HepG2 (cell line): ENCODE measurements around the gene SFTPB. TPM values are rescaled to one million over a fixed set of nuclear protein-coding genes. Genes with fewer than 3 reads are reported as not detected.

Source experiments
- ATAC-seq: fragments of 200-7000 bp; cut with Tn5 transposase; 3 replicates; pipeline ENCODE4 v1.9.1; 2020; ENCODE audit warnings: mild to moderate bottlenecking, moderate library complexity
- BruUV-seq: library from RNA; stranded (reverse); fragments of 400-500 nt; replicated peaks from 2 replicates; lab custom pipeline; 2021; lab: Mats Ljungman, UMichigan
- CTCF ChIA-PET: fragments of 300-600 bp; formaldehyde crosslinking; extraction: SDS; loops from one replicate; lab custom pipeline; 2021; ENCODE audit warnings: low total read pairs, inconsistent platforms, low intra/inter-chr PET ratio; lab: Yijun Ruan, JAX
- POLR2A ChIA-PET: fragments of 350-600 bp; sonication (Branson Sonifier 250); formaldehyde crosslinking; loops from one replicate; lab custom pipeline; 2020; ENCODE audit warnings: antibody characterized with exemption, inconsistent platforms; lab: Yijun Ruan, JAX
- DNase-seq: peaks from one replicate; pipeline ENCODE4 v3.0.0-alpha.2; 2015; ENCODE audit warnings: low spot score
- FAIRE-seq: peaks from 3 replicates; lab custom pipeline; 2011; peaks lifted over from hg19 to GRCh38; lab: Jason Lieb, UNC
- H2AFZ ChIP-seq: one replicate; pipeline ENCODE4 v1.6.1; 2011; ENCODE audit warnings: low read length, inconsistent platforms
- H3K27ac ChIP-seq: fragments of 300-600 bp; 3 replicates; pipeline ENCODE4 v1.8.0; 2011; ENCODE audit warnings: mixed run types, mild to moderate bottlenecking, mixed read lengths, low read length, inconsistent platforms; ENCODE audit not compliant: insufficient read depth; ENCODE audit errors: extremely low read length
- H3K27me3 ChIP-seq, 2 experiments: fragments of 200-600 bp in 1 of 2; 2 replicates in 1 of 2; 3 replicates in 1 of 2; pipeline versions ENCODE4 v1.6.0 to v1.8.0; 2011; ENCODE audit warnings: low read length in 2 of 2, mild to moderate bottlenecking in 2 of 2, moderate library complexity in 2 of 2, inconsistent platforms in 1 of 2; ENCODE audit not compliant: insufficient read depth in 2 of 2, control insufficient read depth in 1 of 2
- H3K36me3 ChIP-seq, 2 experiments: fragments of 200-600 bp in 1 of 2; replicated peaks in 1 of 2; 2 replicates in 1 of 2; 3 replicates in 1 of 2; pipeline versions ENCODE4 v1.5.1 to v1.8.0; 2011; ENCODE audit warnings: low read length in 2 of 2, inconsistent platforms in 1 of 2; ENCODE audit not compliant: insufficient read depth in 2 of 2, control insufficient read depth in 1 of 2
- H3K4me1 ChIP-seq: 2 replicates; pipeline ENCODE4 v1.5.1; 2012; ENCODE audit warnings: low read length, inconsistent platforms; ENCODE audit not compliant: insufficient read depth
- H3K4me2 ChIP-seq: 2 replicates; pipeline ENCODE4 v1.6.0; 2011; ENCODE audit warnings: low read depth, low read length, inconsistent platforms
- H3K4me3 ChIP-seq, 3 experiments: fragments of 200-600 bp in 1 of 3; sonication (generic), shearing (Covaris generic) in 1 of 3; replicated peaks in 1 of 3; 2 replicates each; pipeline ENCODE4 v1.5.1; 2011 to 2016; ENCODE audit warnings: low read length in 3 of 3, inconsistent platforms in 2 of 3, low read depth in 2 of 3, mild to moderate bottlenecking in 2 of 3, control low read depth in 1 of 3, mixed read lengths in 1 of 3; ENCODE audit not compliant: insufficient read depth in 1 of 3
- H3K79me2 ChIP-seq: one replicate; pipeline ENCODE4 v1.6.1; 2011; ENCODE audit warnings: low read length, inconsistent platforms; ENCODE audit not compliant: insufficient read depth
- H3K9ac ChIP-seq: 2 replicates; pipeline ENCODE4 v1.6.0; 2011; ENCODE audit warnings: mild to moderate bottlenecking, low read depth, low read length, inconsistent platforms; ENCODE audit not compliant: insufficient read depth
- H3K9me3 ChIP-seq: 2 replicates; pipeline ENCODE4 v1.5.1; 2012; ENCODE audit warnings: mild to moderate bottlenecking, low read length
- H4K20me1 ChIP-seq: 2 replicates; pipeline ENCODE4 v1.6.0; 2011; ENCODE audit warnings: inconsistent platforms, mild to moderate bottlenecking, low read length, moderate library complexity; ENCODE audit not compliant: insufficient read depth
- AKAP8 ChIP-seq: sonication (generic); formaldehyde crosslinking; IDR thresholded peaks from 2 replicates; pipeline ENCODE4 v1.5.1; 2020; ENCODE audit warnings: mild to moderate bottlenecking, missing genetic modification reagents
- ETV6 ChIP-seq: sonication (generic); formaldehyde crosslinking; conservative IDR thresholded peaks from 2 replicates; pipeline ENCODE4 v1.4.0; 2020; ENCODE audit warnings: missing genetic modification reagents
- HHEX ChIP-seq: IDR thresholded peaks from 2 replicates; pipeline ENCODE4 v1.6.1; 2016; ENCODE audit warnings: control low read depth
- KLF9 ChIP-seq: IDR thresholded peaks from 2 replicates; pipeline ENCODE4 v1.6.1; 2016; ENCODE audit warnings: low read depth
- MAZ ChIP-seq, 2 experiments: sonication (generic) in 1 of 2; formaldehyde crosslinking in 1 of 2; IDR thresholded peaks; 2 replicates each; pipeline versions ENCODE4 v1.5.0 to v1.6.1; 2012 to 2020; ENCODE audit warnings: low read depth in 2 of 2, mild to moderate bottlenecking in 2 of 2, borderline replicate concordance in 1 of 2, improper control_type of control experiment in 1 of 2, low read length in 1 of 2, missing genetic modification reagents in 1 of 2, moderate library complexity in 1 of 2
- MZF1 ChIP-seq: sonication (generic); formaldehyde crosslinking; IDR thresholded peaks from 2 replicates; pipeline ENCODE4 v1.8.1; 2023; ENCODE audit warnings: mild to moderate bottlenecking, missing genetic modification reagents, borderline replicate concordance
- NPAS2 ChIP-seq: sonication (generic); formaldehyde crosslinking; IDR thresholded peaks from 2 replicates; pipeline ENCODE4 v1.8.0; 2022; ENCODE audit warnings: mild to moderate bottlenecking, missing genetic modification reagents, borderline replicate concordance
- PLRG1 ChIP-seq: fragments of 450-650 bp; conservative IDR thresholded peaks from 2 replicates; pipeline ENCODE4 v1.6.1; 2016
- RAD21 ChIP-seq: fragments of 450-650 bp; formaldehyde crosslinking; IDR thresholded peaks from 2 replicates; pipeline ENCODE4 v1.5.0; 2020; ENCODE audit warnings: mild to moderate bottlenecking
- RARG ChIP-seq: sonication (generic); formaldehyde crosslinking; IDR thresholded peaks from 2 replicates; pipeline ENCODE4 v1.4.0; 2020; ENCODE audit warnings: low read depth, mild to moderate bottlenecking, missing genetic modification reagents
- ZBTB1 ChIP-seq: sonication (generic); formaldehyde crosslinking; IDR thresholded peaks from 2 replicates; pipeline ENCODE4 v1.4.0; 2020; ENCODE audit warnings: missing genetic modification reagents, borderline replicate concordance
- ZFP62 ChIP-seq: sonication (generic); formaldehyde crosslinking; IDR thresholded peaks from 2 replicates; pipeline ENCODE4 v1.4.0; 2020; ENCODE audit warnings: missing genetic modification reagents
- ZNF230 ChIP-seq: sonication (generic); formaldehyde crosslinking; IDR thresholded peaks from 2 replicates; pipeline ENCODE4 v1.4.0; 2020; ENCODE audit warnings: mild to moderate bottlenecking, missing genetic modification reagents
- ZNF234 ChIP-seq: sonication (generic); formaldehyde crosslinking; conservative IDR thresholded peaks from 2 replicates; pipeline ENCODE4 v1.5.1; 2020; ENCODE audit warnings: mild to moderate bottlenecking, missing genetic modification reagents
- WGBS: methylation state at CpG from one replicate; pipeline ENCODE4 v1.1.6; 2017; ENCODE audit warnings: low lambda C conversion rate; 5-methylcytosine and 5-hydroxymethylcytosine counted together
- in situ Hi-C: cut with HindIII; loops from 2 replicates; pipeline ENCODE4 v1.10.0; 2017; ENCODE audit warnings: low pct_unique_long_range_greater_than_20kb; ENCODE audit not compliant: extremely low pct_ligation_motif_present
- intact Hi-C: fragments of 100-400 bp; cut with micrococcal nuclease; formaldehyde crosslinking; loops from one replicate; pipeline ENCODE4 v1.10.0; 2022; ENCODE audit not compliant: unreplicated experiment
- polyA plus RNA-seq, 8 experiments: library from polyadenylated mRNA; depleted of rRNA in 3 of 8; stranded (reverse) in 7 of 8; unstranded in 1 of 8; fragments of >200 nt; fragmentation: Illumina TruSeq in 4 of 8; extraction: Trizol in 4 of 8; gene quantifications; 2 replicates each; pipeline versions ENCODE4 v1.2.1 to v1.2.3, GENCODE V29; 2011 to 2016; ENCODE audit warnings: low read depth in 4 of 8, missing spikeins in 1 of 8, mixed read lengths in 1 of 8; ENCODE audit not compliant: insufficient read depth in 1 of 8
- total RNA-seq, 5 experiments: library from RNA; depleted of rRNA; stranded (reverse); fragments of >200 nt; fragmentation: Illumina TruSeq; extraction: Trizol; gene quantifications; 2 replicates each; pipeline ENCODE4 v1.2.3, GENCODE V29; 2016; ENCODE audit warnings: low read depth in 1 of 5
- TF ChIP-seq, protein P1 (sequence below): sonication (generic); formaldehyde crosslinking; IDR thresholded peaks from 2 replicates; pipeline ENCODE4 v1.8.1; 2023; ENCODE audit warnings: mild to moderate bottlenecking, missing genetic modification reagents
- TF ChIP-seq, protein P2 (sequence below): sonication (generic); formaldehyde crosslinking; conservative IDR thresholded peaks from 2 replicates; pipeline ENCODE4 v1.4.0; 2020; ENCODE audit warnings: missing genetic modification reagents

Gene SFTPB
- total and polyA plus RNA-seq, 2 of the 13 experiments (the other 11 are each of a cell fraction or from before 2014, with no cell fraction given) = not detected

DNA sequence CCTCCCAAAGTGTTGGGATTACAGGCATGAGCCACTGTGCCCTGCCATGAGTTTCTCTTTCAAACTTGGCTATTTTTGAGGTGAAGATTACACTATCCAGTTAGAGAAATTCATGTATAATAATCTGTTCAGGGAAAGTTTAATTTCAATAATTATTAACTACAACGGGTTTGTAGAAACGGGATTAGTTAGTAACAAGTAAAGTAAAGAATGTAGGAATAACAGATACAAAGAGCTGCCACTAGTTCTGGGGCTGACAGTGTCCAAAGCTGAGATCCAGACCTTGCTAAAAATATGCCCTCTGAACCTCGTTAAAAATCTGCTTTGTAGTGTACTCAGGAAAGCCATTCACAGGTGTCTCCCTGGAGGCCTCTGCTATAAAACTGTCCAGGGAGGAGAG, 16.9 kb downstream of the SFTPB start:
- intact Hi-C loops (no loop called here), in situ Hi-C loops (no loop called here)
- H3K27ac ChIP-seq = no peak overlapping the region
- ChIA-PET POLR2A (no interaction called here), CTCF (no interaction called here)
- H3K4me3 ChIP-seq = no peak overlapping the region
- H3K9ac ChIP-seq = no peak overlapping the region
- no peak for DNase-seq
- no peaks in the 10 kb centered on the region for H3K4me1 ChIP-seq
- H3K79me2 ChIP-seq = no peaks in the 10 kb centered on the region
- TF ChIP-seq MZF1 (no peak), MAZ (IDR thresholded peaks at IDR 0.05; ENCODE audit: borderline replicate concordance, low read depth, low read length) (no peak), MAZ (CRISPR knock-in tag; IDR thresholded peaks at IDR 0.05; ENCODE audit: low read depth) (no peak), HHEX (CRISPR knock-in tag) (no peak), ZFP62 (CRISPR knock-in tag) (no peak), ETV6 (no peak), RAD21 (CRISPR knock-in tag) (no peak), NPAS2 (no peak), RARG (CRISPR knock-in tag) (no peak), ZBTB1 (no peak), KLF9 (no peak), PLRG1 (no peak), AKAP8 (CRISPR knock-in tag) (no peak), ZNF234 (no peak), ZNF230 (CRISPR knock-in tag) (no peak)
- TF ChIP-seq, protein P1, sequence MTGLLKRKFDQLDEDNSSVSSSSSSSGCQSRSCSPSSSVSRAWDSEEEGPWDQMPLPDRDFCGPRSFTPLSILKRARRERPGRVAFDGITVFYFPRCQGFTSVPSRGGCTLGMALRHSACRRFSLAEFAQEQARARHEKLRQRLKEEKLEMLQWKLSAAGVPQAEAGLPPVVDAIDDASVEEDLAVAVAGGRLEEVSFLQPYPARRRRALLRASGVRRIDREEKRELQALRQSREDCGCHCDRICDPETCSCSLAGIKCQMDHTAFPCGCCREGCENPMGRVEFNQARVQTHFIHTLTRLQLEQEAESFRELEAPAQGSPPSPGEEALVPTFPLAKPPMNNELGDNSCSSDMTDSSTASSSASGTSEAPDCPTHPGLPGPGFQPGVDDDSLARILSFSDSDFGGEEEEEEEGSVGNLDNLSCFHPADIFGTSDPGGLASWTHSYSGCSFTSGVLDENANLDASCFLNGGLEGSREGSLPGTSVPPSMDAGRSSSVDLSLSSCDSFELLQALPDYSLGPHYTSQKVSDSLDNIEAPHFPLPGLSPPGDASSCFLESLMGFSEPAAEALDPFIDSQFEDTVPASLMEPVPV (CRISPR knock-in tag) = no peak
- TF ChIP-seq, protein P2, sequence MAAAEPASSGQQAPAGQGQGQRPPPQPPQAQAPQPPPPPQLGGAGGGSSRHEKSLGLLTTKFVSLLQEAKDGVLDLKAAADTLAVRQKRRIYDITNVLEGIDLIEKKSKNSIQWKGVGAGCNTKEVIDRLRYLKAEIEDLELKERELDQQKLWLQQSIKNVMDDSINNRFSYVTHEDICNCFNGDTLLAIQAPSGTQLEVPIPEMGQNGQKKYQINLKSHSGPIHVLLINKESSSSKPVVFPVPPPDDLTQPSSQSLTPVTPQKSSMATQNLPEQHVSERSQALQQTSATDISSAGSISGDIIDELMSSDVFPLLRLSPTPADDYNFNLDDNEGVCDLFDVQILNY (CRISPR knock-in tag) = no peak
- WGBS = 90% methylated on average over 3 of the region's 3 CpGs
- H3K9me3 ChIP-seq = no peaks in the 10 kb centered on the region
- no peaks in the 10 kb centered on the region for H4K20me1 ChIP-seq
- ATAC-seq = no peak
- BruUV-seq = no TSS peak
- H3K4me2 ChIP-seq = no peak overlapping the region
- H3K36me3 ChIP-seq = peaks cover 19 to 64% of the 10 kb centered on the region in 2 experiments
- H3K27me3 ChIP-seq = no peaks in the 10 kb centered on the region
- no peak overlapping the region for H2AFZ ChIP-seq
- no peak for FAIRE-seq
